ENCODE measurements around the gene TCEAL5.
"Not testable (repeated sequence)": the region's sequence is repeated elsewhere in the genome, so short reads cannot be mapped to it uniquely, and the experiment has no call there.

The TCEAL5 gene

GRCh38 chrX:103234869-103235268 lies 41.7 kb downstream of the TCEAL5 start:
- no peak for DNase-seq (ENCODE audit: low read depth in 1 of 2, low spot score in 1 of 2)

- DNase-seq (ENCODE audit: low read depth in 1 of 2, low spot score in 1 of 2): no peak
Measured at GRCh38 chrX:103233263-103233662, 43.3 kb downstream of the TCEAL5 start.

- DNase-seq (ENCODE audit: low read depth in 1 of 2, low spot score in 1 of 2): not testable (repeated sequence)
Measured at GRCh38 chrX:103225918-103226317, 50.6 kb downstream of the TCEAL5 start.

All from stimulated activated CD4-positive, alpha-beta T cell treated with anti-CD3 and anti-CD28 coated beads, Interleukin-15, amount 100 ng/mL, for 1 hour (primary cell).